ENCODE measurements around the gene NRIP1.
A peak's percentile ranks its signal among the peaks of the same experiment; 100 is the strongest.
"Not testable (repeated sequence)": the region's sequence is repeated elsewhere in the genome, so short reads cannot be mapped to it uniquely, and the experiment has no call there.

NRIP1 gene

GRCh38 chr21:15037095-15037899 is 27.5 kb downstream of the NRIP1 start:
- DNase-seq: no peak

- no peak for DNase-seq
Measured at GRCh38 chr21:15036189-15036588, 28.6 kb downstream of the NRIP1 start.

- DNase-seq: no peak
Measured at GRCh38 chr21:15034126-15034853, 30.5 kb downstream of the NRIP1 start.

- no peak for DNase-seq
Measured at GRCh38 chr21:15031790-15032357, 32.9 kb downstream of the NRIP1 start.

GRCh38 chr21:15031362-15031761 is 33.4 kb downstream of the NRIP1 start:
- DNase-seq: not testable (repeated sequence)

- not testable (repeated sequence) for DNase-seq
Measured at GRCh38 chr21:15030861-15031260, 33.9 kb downstream of the NRIP1 start.

- no peak for DNase-seq
Measured at GRCh38 chr21:15029077-15029476, 35.7 kb downstream of the NRIP1 start.

- DNase-seq: no peak
Measured at GRCh38 chr21:15028186-15028585, 36.6 kb downstream of the NRIP1 start.

GRCh38 chr21:15027056-15027455 is 37.7 kb downstream of the NRIP1 start:
- no peak for DNase-seq

GRCh38 chr21:15026370-15026769 is 38.4 kb downstream of the NRIP1 start:
- no peak for DNase-seq

GRCh38 chr21:15023776-15024175 is 41.0 kb downstream of the NRIP1 start:
- DNase-seq: no peak

GRCh38 chr21:15022608-15023261 is 42.1 kb downstream of the NRIP1 start:
- DNase-seq: no peak

GRCh38 chr21:15020797-15021196 is 44.0 kb downstream of the NRIP1 start:
- no peak for DNase-seq

GRCh38 chr21:15018382-15018781 is 46.4 kb downstream of the NRIP1 start:
- peak in 1 of 2 experiments; percentile 1 for DNase-seq

- DNase-seq: no peak
Measured at GRCh38 chr21:15015622-15016471, 49.0 kb downstream of the NRIP1 start.

- DNase-seq: no peak
Measured at GRCh38 chr21:15014221-15014620, 50.6 kb downstream of the NRIP1 start.

GRCh38 chr21:15011967-15012366 is 52.8 kb downstream of the NRIP1 start:
- no peak for DNase-seq

GRCh38 chr21:15010645-15011044 is 54.2 kb downstream of the NRIP1 start:
- DNase-seq: no peak

GRCh38 chr21:15009837-15010363 is 54.9 kb downstream of the NRIP1 start:
- DNase-seq: no peak

GRCh38 chr21:15007716-15008296 is 57.0 kb downstream of the NRIP1 start:
- DNase-seq: no peak

- no peak for DNase-seq
Measured at GRCh38 chr21:15006594-15007230, 58.1 kb downstream of the NRIP1 start.
